ENCODE data around the gene FERMT2. TPM values are rescaled to one million over a fixed set of nuclear protein-coding genes. Genes with fewer than 3 reads are reported as not detected.

FERMT2 gene
- total RNA-seq, 1 donor from 2014 or later: 64.2 TPM

GRCh38 chr14:52950410-52950897, 396 bp downstream of the FERMT2 start:
- H3K4me3 Mint-ChIP-seq: peak overlapping the region; percentile 92
- H3K36me3 Mint-ChIP-seq (ENCODE audit: low read depth): peaks cover 7% of the 10 kb centered on the region
- peak; percentile 55 for DNase-seq (ENCODE audit: low read depth, low spot score)
- H3K4me1 Mint-ChIP-seq: peaks cover 66% of the 10 kb centered on the region
- H3K9me3 Mint-ChIP-seq: no peaks in the 10 kb centered on the region
- H3K27ac Mint-ChIP-seq (ENCODE audit: unreplicated experiment): peak overlapping the region; percentile 97
- H3K27me3 Mint-ChIP-seq (ENCODE audit: low read depth): no peaks in the 10 kb centered on the region
- TF ChIP-seq CTCF (conservative IDR thresholded peaks at IDR 0.05): peak; percentile 42

- DNase-seq (ENCODE audit: low read depth, low spot score): no peak
- Mint-ChIP-seq H3K4me1 (peaks cover 62% of the 10 kb centered on the region), H3K27ac (ENCODE audit: unreplicated experiment) (peak overlapping the region; percentile 97), H3K27me3 (ENCODE audit: low read depth) (no peaks in the 10 kb centered on the region), H3K36me3 (ENCODE audit: low read depth) (peaks cover 7% of the 10 kb centered on the region), H3K4me3 (peak overlapping the region; percentile 92), H3K9me3 (no peaks in the 10 kb centered on the region)
- no peak for TF ChIP-seq CTCF (conservative IDR thresholded peaks at IDR 0.05)
Observed at GRCh38 chr14:52949711-52950409, 990 bp downstream of the FERMT2 start.

GRCh38 chr14:52949249-52949648, 1.6 kb downstream of the FERMT2 start:
- H3K27me3 Mint-ChIP-seq (ENCODE audit: low read depth): no peaks in the 10 kb centered on the region
- H3K9me3 Mint-ChIP-seq: no peaks in the 10 kb centered on the region
- peaks cover 7% of the 10 kb centered on the region for H3K36me3 Mint-ChIP-seq (ENCODE audit: low read depth)
- TF ChIP-seq CTCF (conservative IDR thresholded peaks at IDR 0.05): no peak
- H3K27ac Mint-ChIP-seq (ENCODE audit: unreplicated experiment): no peak overlapping the region
- DNase-seq (ENCODE audit: low read depth, low spot score): no peak
- peaks cover 56% of the 10 kb centered on the region for H3K4me1 Mint-ChIP-seq
- H3K4me3 Mint-ChIP-seq: peak overlapping the region; percentile 92

GRCh38 chr14:52948836-52949235, 2.0 kb downstream of the FERMT2 start:
- H3K36me3 Mint-ChIP-seq (ENCODE audit: low read depth): peaks cover 7% of the 10 kb centered on the region

GRCh38 chr14:52948039-52948438, 2.8 kb downstream of the FERMT2 start:
- H3K4me1 Mint-ChIP-seq: peaks cover 48% of the 10 kb centered on the region
- H3K9me3 Mint-ChIP-seq: no peaks in the 10 kb centered on the region
- H3K27ac Mint-ChIP-seq (ENCODE audit: unreplicated experiment): no peak overlapping the region

More at GRCh38 chr14:52948836-52949235, 2.0 kb downstream of the FERMT2 start:
- Mint-ChIP-seq H3K4me1 (peaks cover 52% of the 10 kb centered on the region), H3K27me3 (ENCODE audit: low read depth) (no peaks in the 10 kb centered on the region), H3K9me3 (no peaks in the 10 kb centered on the region), H3K27ac (ENCODE audit: unreplicated experiment) (no peak overlapping the region), H3K4me3 (peak overlapping the region; percentile 92)
- no peak for DNase-seq (ENCODE audit: low read depth, low spot score)
- TF ChIP-seq CTCF (conservative IDR thresholded peaks at IDR 0.05): no peak

More at GRCh38 chr14:52948039-52948438, 2.8 kb downstream of the FERMT2 start:
- peak overlapping the region; percentile 52 for H3K4me3 Mint-ChIP-seq
- no peak for DNase-seq (ENCODE audit: low read depth, low spot score)
- TF ChIP-seq CTCF (conservative IDR thresholded peaks at IDR 0.05): no peak
- no peaks in the 10 kb centered on the region for H3K27me3 Mint-ChIP-seq (ENCODE audit: low read depth)
- peaks cover 7% of the 10 kb centered on the region for H3K36me3 Mint-ChIP-seq (ENCODE audit: low read depth)

Measured in neural crest cell (in vitro differentiated cells).